ENCODE measurements around the gene ARSA.
A peak's percentile ranks its signal among the peaks of the same experiment; 100 is the strongest.
"Not testable (repeated sequence)": the region's sequence is repeated elsewhere in the genome, so short reads cannot be mapped to it uniquely, and the experiment has no call there.

ARSA gene

DNA sequence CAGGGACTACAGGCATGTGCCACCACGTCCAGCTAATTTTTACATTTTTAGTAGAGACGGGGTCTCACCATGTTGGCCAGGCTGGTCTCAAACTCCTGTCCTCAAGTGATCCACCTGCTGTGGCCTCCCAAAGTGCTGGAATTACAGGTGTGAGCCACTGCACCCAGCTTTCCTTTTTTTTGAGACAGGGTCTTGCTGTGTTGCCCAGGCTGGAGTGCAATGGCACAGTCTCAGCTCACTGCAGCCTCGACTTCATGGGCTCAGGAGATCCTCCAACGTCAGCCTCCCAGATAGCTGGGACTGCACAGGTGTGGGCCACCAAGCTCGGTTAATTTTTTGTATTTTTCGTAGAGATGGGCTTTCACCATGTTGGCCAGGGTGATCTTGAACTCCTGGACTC lies 26.7 kb upstream of the ARSA start:
- DNase-seq (ENCODE audit: low read depth) = not testable (repeated sequence)

GRCh38 chr22:50653256-50653655 lies 25.3 kb upstream of the ARSA start:
- DNase-seq (ENCODE audit: low read depth) = no peak

GRCh38 chr22:50643821-50644101 lies 15.8 kb upstream of the ARSA start:
- not testable (repeated sequence) for DNase-seq (ENCODE audit: low read depth)

- DNase-seq (ENCODE audit: low read depth) = not testable (repeated sequence)
Measured at GRCh38 chr22:50643021-50643820, 15.3 kb upstream of the ARSA start.

- peak; percentile 42 for DNase-seq (ENCODE audit: low read depth)
Measured at GRCh38 chr22:50641696-50642607, 14.0 kb upstream of the ARSA start.

GRCh38 chr22:50640857-50641647 lies 13.1 kb upstream of the ARSA start:
- no peak for DNase-seq (ENCODE audit: low read depth)

- not testable (repeated sequence) for DNase-seq (ENCODE audit: low read depth)
Measured at GRCh38 chr22:50640296-50640695, 12.3 kb upstream of the ARSA start.

- DNase-seq (ENCODE audit: low read depth) = no peak
Measured at GRCh38 chr22:50635591-50635990, 7.6 kb upstream of the ARSA start.

DNA sequence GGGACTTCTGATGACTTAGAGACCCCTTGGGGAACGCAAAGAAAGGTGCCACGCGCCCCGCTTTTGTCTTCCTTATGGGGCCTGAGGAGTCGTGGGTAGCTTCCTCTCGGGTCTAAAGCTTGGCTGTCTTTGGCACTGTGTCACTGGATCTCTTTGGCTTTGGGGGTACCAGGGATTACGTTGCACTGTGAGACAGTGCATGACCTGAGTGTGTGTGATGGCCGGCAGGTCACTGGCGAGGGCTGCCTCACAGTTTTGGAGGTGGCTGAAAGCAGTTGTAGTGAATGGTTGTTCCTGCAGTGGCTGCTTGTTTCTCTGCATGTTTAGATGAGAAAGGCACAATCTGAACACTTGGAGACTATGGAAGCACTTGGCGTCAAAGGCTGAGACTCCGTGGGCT lies 5.8 kb upstream of the ARSA start:
- DNase-seq (ENCODE audit: low read depth) = no peak

- no peak for DNase-seq (ENCODE audit: low read depth)
Measured at GRCh38 chr22:50633086-50633485, 5.1 kb upstream of the ARSA start.

DNA sequence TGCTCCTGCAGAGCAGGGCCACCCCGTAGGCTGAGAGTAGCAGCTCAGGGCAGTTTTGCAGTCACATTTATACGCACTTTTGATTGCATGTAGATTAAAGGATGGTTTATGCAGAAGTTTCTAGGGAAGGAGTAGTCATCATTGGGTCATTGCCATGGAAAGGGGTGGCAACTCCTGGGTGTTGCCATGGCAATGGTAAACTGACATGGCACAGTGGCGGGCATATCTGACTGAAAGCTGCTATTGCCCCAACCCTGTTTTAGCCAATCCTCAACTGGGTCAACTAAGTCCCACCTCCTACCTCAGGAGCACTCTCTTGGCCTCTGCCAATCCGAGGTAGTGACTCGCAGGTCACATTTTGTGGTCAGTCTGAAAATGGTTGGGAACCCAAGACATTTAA lies 2.4 kb upstream of the ARSA start:
- DNase-seq (ENCODE audit: low read depth) = no peak

DNA sequence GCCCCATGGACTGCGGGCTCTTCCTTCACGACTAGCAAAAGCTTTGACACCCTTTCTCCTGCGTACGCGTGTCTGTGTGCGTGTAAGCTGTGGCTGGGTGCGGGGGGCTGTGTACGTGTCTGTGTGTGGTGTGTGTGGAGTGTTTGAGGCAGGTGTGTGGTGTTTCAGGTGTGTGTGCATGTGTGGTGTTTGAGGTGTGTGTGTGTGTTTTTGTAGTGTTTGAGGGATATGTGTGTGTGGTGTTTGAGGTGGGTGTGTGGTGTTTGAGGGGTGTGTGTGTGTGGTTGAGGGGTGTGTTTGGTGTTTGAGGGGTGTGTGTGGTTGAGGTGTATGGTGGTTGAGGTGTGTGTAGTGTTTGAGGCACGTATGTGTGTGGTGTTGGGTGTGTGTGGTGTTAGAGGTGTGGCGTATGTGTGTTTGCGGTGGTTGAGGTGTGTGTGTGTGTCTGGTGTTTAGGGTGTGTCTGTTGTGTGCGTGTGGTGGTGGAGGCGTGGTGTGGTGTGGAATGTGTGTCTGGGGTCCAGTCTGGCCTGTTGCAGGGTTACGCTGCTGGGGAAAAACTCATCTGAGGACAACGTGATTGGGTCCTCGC lies 687 bp upstream of the ARSA start:
- no peak for DNase-seq (ENCODE audit: low read depth)

DNA sequence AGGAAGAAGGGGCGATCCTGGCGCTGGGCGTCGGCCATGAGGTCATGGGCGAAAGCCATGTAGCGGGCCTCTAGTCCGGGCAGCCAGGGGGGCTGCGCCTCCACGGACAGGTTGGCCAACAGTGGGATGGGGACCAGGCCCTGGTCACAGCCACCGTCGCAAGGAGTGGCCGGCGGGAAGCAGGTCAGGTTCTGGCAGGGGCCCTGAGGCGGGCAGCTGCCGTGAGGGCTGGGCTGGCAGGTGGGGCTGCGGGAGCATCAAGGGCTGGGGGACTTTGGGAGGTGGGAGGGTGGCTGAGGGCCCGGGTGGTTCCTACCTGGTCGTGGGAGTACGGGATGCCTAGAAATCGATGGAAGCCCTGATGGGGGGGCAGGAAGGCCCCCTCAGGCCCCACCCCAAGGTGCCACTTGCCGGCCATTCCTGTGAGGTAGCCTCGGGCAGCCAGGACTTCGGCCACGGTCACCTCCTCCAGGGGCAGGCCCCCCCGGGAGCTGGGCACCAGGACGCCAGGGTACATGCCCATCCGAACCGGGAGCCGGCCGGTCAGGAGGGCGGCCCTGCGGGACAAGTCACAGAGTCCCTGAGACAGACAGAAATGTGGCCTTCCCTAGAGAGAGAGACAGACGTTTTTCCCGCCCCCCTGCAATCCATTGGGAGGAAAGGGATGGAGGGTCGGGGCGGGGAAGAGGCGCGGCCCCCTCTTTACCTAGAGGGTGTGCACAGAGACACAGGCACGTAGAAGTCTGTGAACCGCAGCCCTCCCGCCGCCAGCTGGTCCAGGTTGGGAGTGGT lies 906 bp downstream of the ARSA start:
- DNase-seq (ENCODE audit: low read depth) = no peak

GRCh38 chr22:50626314-50626849 lies 1.6 kb downstream of the ARSA start:
- DNase-seq (ENCODE audit: low read depth) = no peak

DNA sequence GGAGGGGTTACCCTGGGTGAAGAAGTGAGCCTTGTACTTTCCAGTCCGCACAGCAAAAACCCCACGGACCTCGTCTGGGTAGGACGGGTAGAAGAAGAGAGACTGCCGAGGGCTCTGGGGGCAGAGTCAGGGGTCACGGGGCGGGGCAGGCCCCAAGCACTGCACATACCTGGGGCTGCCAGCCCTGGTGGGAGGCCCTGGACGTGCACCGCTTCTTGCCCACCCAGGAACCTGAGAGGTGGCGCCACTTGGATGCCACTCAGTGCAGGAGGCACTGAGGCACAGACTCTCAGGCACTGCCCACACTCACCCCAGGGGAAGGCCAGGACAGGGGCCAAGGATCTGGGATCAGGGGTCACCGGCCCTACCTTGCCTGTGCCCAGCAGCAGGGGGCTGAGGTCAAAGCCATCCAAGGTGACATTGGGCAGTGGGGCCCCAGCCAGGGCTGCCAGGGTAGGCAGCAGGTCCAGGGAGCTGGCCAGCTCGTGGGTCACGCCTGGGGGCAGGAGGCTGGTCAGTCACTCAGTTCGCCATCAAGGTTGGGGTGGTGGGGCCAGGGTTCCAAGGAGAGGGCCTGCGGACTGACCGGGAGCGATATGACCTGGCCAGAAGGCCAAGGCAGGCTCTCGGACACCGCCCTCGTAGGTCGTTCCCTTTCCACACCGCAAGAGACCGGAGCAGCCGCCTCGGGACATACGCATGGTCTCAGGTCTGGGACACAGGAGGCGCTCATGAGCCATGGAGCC lies 2.2 kb downstream of the ARSA start:
- DNase-seq (ENCODE audit: low read depth) = no peak

DNA sequence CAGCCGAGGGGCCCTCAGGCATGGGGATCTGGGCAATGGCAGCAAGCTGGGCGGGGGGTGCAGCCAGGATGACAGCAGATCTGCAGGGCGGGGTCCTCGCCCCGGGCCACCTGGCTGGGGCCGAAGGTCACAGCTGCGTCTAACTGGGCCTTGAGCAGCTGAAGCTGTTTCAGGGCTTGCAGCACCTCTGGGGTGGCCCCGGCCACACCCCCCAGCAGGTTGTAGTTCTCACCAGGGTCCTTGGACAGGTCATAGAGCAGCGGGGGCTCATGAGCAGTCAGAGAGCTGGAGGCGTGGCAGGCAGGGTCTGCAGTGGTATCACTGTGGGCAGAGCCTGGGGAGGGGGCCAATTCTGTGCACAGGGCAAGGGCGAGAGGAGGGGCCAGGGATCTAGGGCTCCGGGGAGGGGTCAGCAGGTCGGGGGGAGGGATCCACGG lies 2.8 kb downstream of the ARSA start:
- DNase-seq (ENCODE audit: low read depth) = no peak

DNA sequence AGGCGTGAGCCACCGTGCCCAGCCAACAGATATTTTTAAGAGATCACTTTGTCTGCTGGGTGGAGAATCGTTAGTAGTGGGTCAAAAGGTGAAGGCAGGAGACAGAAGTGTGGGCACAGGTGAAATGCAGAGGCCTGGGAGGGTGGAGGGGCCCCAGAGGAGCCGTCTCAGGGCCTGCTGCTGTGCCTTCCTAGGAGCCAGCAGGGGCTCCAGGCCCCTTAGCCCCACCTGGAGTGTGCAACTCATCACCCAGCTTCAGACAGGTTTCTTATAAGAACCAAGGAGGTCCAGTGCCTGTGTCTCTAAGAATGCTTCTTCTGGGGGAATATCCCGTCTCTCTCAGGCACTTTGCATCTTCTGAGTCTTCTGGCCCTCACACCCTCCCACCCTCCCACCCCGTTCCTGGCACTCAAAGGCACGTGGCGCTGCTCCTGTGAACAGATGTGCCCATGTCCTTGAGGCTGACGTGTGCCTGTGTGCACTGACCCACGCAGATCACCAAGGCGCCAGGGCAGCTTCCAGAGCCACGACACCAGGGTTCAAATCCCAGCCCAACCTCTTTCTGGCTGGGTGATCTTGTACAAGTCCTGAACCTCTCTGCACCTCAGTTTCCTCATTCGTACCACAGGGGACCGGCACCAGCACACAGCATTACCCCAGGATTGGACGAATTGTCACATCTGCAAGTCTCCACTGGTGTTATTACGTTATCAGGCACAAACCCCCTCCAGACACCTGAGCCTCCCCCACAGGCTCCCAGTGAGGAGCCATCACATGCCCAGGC lies 3.4 kb downstream of the ARSA start:
- DNase-seq (ENCODE audit: low read depth) = no peak

GRCh38 chr22:50622723-50623327 lies 5.1 kb downstream of the ARSA start:
- DNase-seq (ENCODE audit: low read depth) = no peak

Data from iris pigment epithelial cell (primary cell).